SKM-1 (cell line): Measurements from ENCODE around the gene TXNDC12.
"Not testable (repeated sequence)": the region's sequence is repeated elsewhere in the genome, so short reads cannot be mapped to it uniquely, and the experiment has no call there.

Source experiments
- DNase-seq: peaks from one replicate; lab custom pipeline; 2025; ENCODE audit not compliant: unreplicated experiment; lab: John Stamatoyannopoulos, UW

TXNDC12 gene

GRCh38 chr1:52055066-52055865, at the start of gene TXNDC12:
Gene TXNDC12, minus strand, starts transcription at chr1:52055191. Its CDS starts 95 bp downstream, at chr1:52055096.
- peak; percentile 84 for DNase-seq

GRCh38 chr1:52102336-52103013, 47.5 kb upstream of the TXNDC12 start:
- no peak for DNase-seq

GRCh38 chr1:52098139-52098871, 43.3 kb upstream of the TXNDC12 start:
- DNase-seq: no peak

- no peak for DNase-seq
These were observed 41.2 kb upstream of the TXNDC12 start for GRCh38 chr1:52096216-52096615.

GRCh38 chr1:52094300-52094699, 39.3 kb upstream of the TXNDC12 start:
- not testable (repeated sequence) for DNase-seq

- not testable (repeated sequence) for DNase-seq
These were observed 32.9 kb upstream of the TXNDC12 start for GRCh38 chr1:52087892-52088291.

- no peak for DNase-seq
These were observed 25.0 kb upstream of the TXNDC12 start for GRCh38 chr1:52080014-52080415.

GRCh38 chr1:52077277-52077676, 22.3 kb upstream of the TXNDC12 start:
- DNase-seq: not testable (repeated sequence)

GRCh38 chr1:52072291-52072690, 17.3 kb upstream of the TXNDC12 start:
- DNase-seq: no peak

- no peak for DNase-seq
These were observed 15.7 kb upstream of the TXNDC12 start for GRCh38 chr1:52070704-52071103.

- DNase-seq: no peak
These were observed 8.2 kb upstream of the TXNDC12 start for GRCh38 chr1:52063192-52063591.

GRCh38 chr1:52060822-52061221, 5.8 kb upstream of the TXNDC12 start:
- no peak for DNase-seq

- no peak for DNase-seq
These were observed 4.9 kb upstream of the TXNDC12 start for GRCh38 chr1:52059888-52060287.

- DNase-seq: no peak
These were observed 4.3 kb upstream of the TXNDC12 start for GRCh38 chr1:52059321-52059720.

GRCh38 chr1:52057876-52058415, 3.0 kb upstream of the TXNDC12 start:
- DNase-seq: no peak

GRCh38 chr1:52057255-52057654, 2.3 kb upstream of the TXNDC12 start:
- no peak for DNase-seq

- DNase-seq: no peak
These were observed 1.9 kb upstream of the TXNDC12 start for GRCh38 chr1:52056937-52057231.

- DNase-seq: peak; percentile 87
These were observed 1.4 kb upstream of the TXNDC12 start, which contains the start of gene BTF3L4 for GRCh38 chr1:52056163-52056936. Gene BTF3L4, plus strand, starts transcription at chr1:52056295. Its CDS starts 3,553 bp downstream, at chr1:52059848.

- no peak for DNase-seq
These were observed 823 bp upstream of the TXNDC12 start for GRCh38 chr1:52055866-52056162.

- no peak for DNase-seq
These were observed 410 bp downstream of the TXNDC12 start for GRCh38 chr1:52054496-52055065.

GRCh38 chr1:52053862-52054261, 1.1 kb downstream of the TXNDC12 start:
- no peak for DNase-seq
